H1 (cell line): ENCODE measurements around the gene CELSR1. TPM values are rescaled to one million over a fixed set of nuclear protein-coding genes. Genes with fewer than 3 reads are reported as not detected.

ENCODE experiments used
- CTCF ChIA-PET: fragments of 300-600 bp; sonication (Branson Sonifier 250); formaldehyde crosslinking; loops from one replicate; lab custom pipeline; 2021; ENCODE audit not compliant: partially characterized antibody; lab: Charles Lee
- POLR2A ChIA-PET: fragments of 300-600 bp; sonication (Branson Sonifier 250); formaldehyde crosslinking; loops from one replicate; lab custom pipeline; 2021; ENCODE audit warnings: inconsistent platforms; ENCODE audit not compliant: partially characterized antibody; lab: Charles Lee
- DNase-seq, 2 experiments: peaks; one replicate each; pipeline versions ENCODE4 v3.0.0 to v3.0.0-alpha.2; 2010 to 2022; ENCODE audit warnings: low spot score in 2 of 2, low read depth in 1 of 2, mixed read lengths in 1 of 2
- FAIRE-seq: peaks from 2 replicates; lab custom pipeline; 2011; peaks lifted over from hg19 to GRCh38; lab: Jason Lieb, UNC
- H2AFZ ChIP-seq: 2 replicates; pipeline ENCODE4 v1.8.1; 2012; ENCODE audit warnings: low read length, inconsistent platforms
- H2AK5ac ChIP-seq: 2 replicates; pipeline ENCODE4 v1.6.1; 2013; ENCODE audit warnings: low read depth, low read length
- H2BK120ac ChIP-seq: replicated peaks from 2 replicates; pipeline ENCODE3; 2013; ENCODE audit warnings: low read depth, low read length, inconsistent platforms
- H2BK12ac ChIP-seq: 2 replicates; pipeline ENCODE4 v1.6.1; 2013; ENCODE audit warnings: low read depth, low read length
- H2BK15ac ChIP-seq: 2 replicates; pipeline ENCODE4 v1.6.1; 2013; ENCODE audit warnings: low read length
- H2BK20ac ChIP-seq: 2 replicates; pipeline ENCODE4 v1.6.1; 2013; ENCODE audit warnings: low read length
- H2BK5ac ChIP-seq: 2 replicates; pipeline ENCODE4 v1.6.1; 2013; ENCODE audit warnings: low read depth, low read length
- H3K14ac ChIP-seq: 2 replicates; pipeline ENCODE4 v1.6.1; 2013; ENCODE audit warnings: inconsistent platforms; ENCODE audit not compliant: insufficient read length
- H3K18ac ChIP-seq: 2 replicates; pipeline ENCODE4 v1.6.1; 2013; ENCODE audit warnings: low read length; ENCODE audit errors: extremely low read depth
- H3K23ac ChIP-seq: 2 replicates; pipeline ENCODE4 v1.6.1; 2013; ENCODE audit warnings: inconsistent platforms; ENCODE audit not compliant: insufficient read length
- H3K23me2 ChIP-seq: 2 replicates; pipeline ENCODE4 v1.6.1; 2013; ENCODE audit warnings: low read depth, low read length
- H3K27ac ChIP-seq: 2 replicates; pipeline ENCODE4 v1.6.1; 2011; ENCODE audit warnings: low read depth, low read length, inconsistent platforms
- H3K27me3 ChIP-seq, 4 experiments: replicated peaks in 1 of 4; 1 replicate in 1 of 4; 2 replicates in 3 of 4; pipeline versions ENCODE4 v1.6.1 to v1.8.1; 2011 to 2013; ENCODE audit warnings: low read length in 3 of 4, mild to moderate bottlenecking in 3 of 4, inconsistent platforms in 2 of 4, mixed read lengths in 2 of 4, moderate library complexity in 1 of 4; ENCODE audit not compliant: control insufficient read depth in 3 of 4, insufficient read depth in 3 of 4; ENCODE audit errors: extremely low read depth in 1 of 4
- H3K36me3 ChIP-seq, 4 experiments: 2 replicates each; pipeline versions ENCODE4 v1.6.1 to v1.8.1; 2011 to 2013; ENCODE audit warnings: mild to moderate bottlenecking in 4 of 4, low read length in 3 of 4, moderate library complexity in 2 of 4, control low read depth in 1 of 4, inconsistent platforms in 1 of 4; ENCODE audit not compliant: insufficient read depth in 4 of 4, control insufficient read depth in 2 of 4
- H3K4ac ChIP-seq: replicated peaks from 2 replicates; pipeline ENCODE3; 2013; ENCODE audit warnings: low read length, low read depth, mixed read lengths, inconsistent platforms; ENCODE audit not compliant: insufficient read length
- H3K4me1 ChIP-seq, 4 experiments: replicated peaks in 1 of 4; 1 replicate in 1 of 4; 2 replicates in 3 of 4; pipeline versions ENCODE4 v1.6.1 to v1.8.1; 2011 to 2013; ENCODE audit warnings: low read length in 3 of 4, inconsistent platforms in 2 of 4, mixed read lengths in 1 of 4; ENCODE audit not compliant: insufficient read depth in 4 of 4, control insufficient read depth in 3 of 4
- H3K4me2 ChIP-seq, 2 experiments: 2 replicates each; pipeline versions ENCODE4 v1.6.1 to v1.8.1; 2011 to 2013; ENCODE audit warnings: low read depth in 2 of 2, low read length in 2 of 2, control low read depth in 1 of 2, inconsistent platforms in 1 of 2, mild to moderate bottlenecking in 1 of 2; ENCODE audit not compliant: insufficient read depth in 1 of 2
- H3K4me3 ChIP-seq, 4 experiments: fragments of 200-600, 300-600 bp in 1 of 4; sonication (generic), shearing (Covaris generic), sonication (Bioruptor Twin) in 1 of 4; 2 replicates each; pipeline versions ENCODE4 v1.5.1 to v1.8.1; 2011 to 2016; ENCODE audit warnings: low read length in 4 of 4, low read depth in 3 of 4, control low read depth in 2 of 4, inconsistent platforms in 2 of 4, mild to moderate bottlenecking in 2 of 4, mixed read lengths in 1 of 4, moderate library complexity in 1 of 4; ENCODE audit not compliant: insufficient read depth in 2 of 4; ENCODE audit errors: extremely low read depth in 1 of 4
- H3K56ac ChIP-seq: replicated peaks from 2 replicates; pipeline ENCODE3; 2013; ENCODE audit warnings: low read depth, mild to moderate bottlenecking, mixed read lengths, low read length, inconsistent platforms; ENCODE audit not compliant: insufficient read length
- H3K79me1 ChIP-seq: 2 replicates; pipeline ENCODE4 v1.6.1; 2013; ENCODE audit warnings: low read depth, low read length, control low read depth
- H3K79me2 ChIP-seq, 2 experiments: 2 replicates each; pipeline versions ENCODE4 v1.6.1 to v1.8.1; 2012 to 2013; ENCODE audit warnings: low read length in 2 of 2, mild to moderate bottlenecking in 2 of 2, inconsistent platforms in 1 of 2; ENCODE audit not compliant: insufficient read depth in 2 of 2, control insufficient read depth in 1 of 2
- H3K9ac ChIP-seq, 4 experiments: replicated peaks in 1 of 4; 1 replicate in 1 of 4; 2 replicates in 3 of 4; pipeline versions ENCODE4 v1.6.1 to v1.8.1; 2011 to 2013; ENCODE audit warnings: low read depth in 3 of 4, low read length in 3 of 4, control low read depth in 2 of 4, mild to moderate bottlenecking in 2 of 4, moderate library complexity in 2 of 4, inconsistent platforms in 1 of 4; ENCODE audit errors: extremely low read depth in 1 of 4
- H3K9me3 ChIP-seq, 2 experiments: 2 replicates each; pipeline versions ENCODE4 v1.6.1 to v1.8.1; 2012 to 2013; ENCODE audit warnings: mild to moderate bottlenecking in 2 of 2, moderate library complexity in 2 of 2, control low read depth in 1 of 2, inconsistent platforms in 1 of 2, low read depth in 1 of 2, low read length in 1 of 2, mixed read lengths in 1 of 2; ENCODE audit not compliant: insufficient read depth in 2 of 2
- H4K20me1 ChIP-seq, 2 experiments: replicated peaks in 1 of 2; 2 replicates each; pipeline versions ENCODE3 to v1.8.1; 2011 to 2013; ENCODE audit warnings: inconsistent platforms in 2 of 2, low read length in 2 of 2, mild to moderate bottlenecking in 1 of 2; ENCODE audit not compliant: insufficient read depth in 2 of 2, control insufficient read depth in 1 of 2
- H4K5ac ChIP-seq: 2 replicates; pipeline ENCODE4 v1.6.1; 2013; ENCODE audit warnings: low read length, low read depth, mixed read lengths, inconsistent platforms; ENCODE audit not compliant: insufficient read length
- H4K8ac ChIP-seq: 2 replicates; pipeline ENCODE4 v1.8.0; 2013; ENCODE audit warnings: mild to moderate bottlenecking, moderate library complexity, low read length, inconsistent platforms; ENCODE audit not compliant: insufficient read depth; ENCODE audit errors: extremely low read depth
- H4K91ac ChIP-seq: replicated peaks from 2 replicates; pipeline ENCODE3; 2013; ENCODE audit warnings: low read length, mixed read lengths, inconsistent platforms; ENCODE audit not compliant: insufficient read length
- BCL11A ChIP-seq, 2 experiments: IDR thresholded peaks; one replicate each; pipeline ENCODE4 v1.6.1; 2011; ENCODE audit warnings: low read depth in 2 of 2, low read length in 2 of 2, mild to moderate bottlenecking in 2 of 2
- BRCA1 ChIP-seq: IDR thresholded peaks from 2 replicates; pipeline ENCODE4 v1.6.1; 2012; ENCODE audit warnings: low read depth, low read length, improper control_type of control experiment
- FOSL1 ChIP-seq: IDR thresholded peaks from 2 replicates; pipeline ENCODE4 v1.6.1; 2011; ENCODE audit warnings: mild to moderate bottlenecking, low read depth, low read length, moderate library complexity; ENCODE audit not compliant: insufficient read depth
- RXRA ChIP-seq: IDR thresholded peaks from 2 replicates; pipeline ENCODE4 v1.6.1; 2011; ENCODE audit warnings: low read depth, mild to moderate bottlenecking, low read length, moderate library complexity; ENCODE audit not compliant: insufficient read depth
- SIRT6 ChIP-seq: IDR thresholded peaks from one replicate; pipeline ENCODE4 v1.7.1; 2012; ENCODE audit warnings: low read length, inconsistent platforms
- SIX5 ChIP-seq: IDR thresholded peaks from 2 replicates; pipeline ENCODE4 v1.6.1; 2011; ENCODE audit warnings: mild to moderate bottlenecking, low read depth, low read length
- SUZ12 ChIP-seq: fragments of 200-600 bp; sonication (generic); IDR thresholded peaks from 2 replicates; pipeline ENCODE4 v1.6.1; 2012; ENCODE audit warnings: mild to moderate bottlenecking, inconsistent platforms, low read length, moderate library complexity, mixed read lengths
- TCF12 ChIP-seq: IDR thresholded peaks from 2 replicates; pipeline ENCODE4 v1.6.1; 2011; ENCODE audit warnings: low read depth, mild to moderate bottlenecking, low read length
- WGBS, 2 experiments: shearing (Covaris generic) in 1 of 2; methylation state at CpG; one replicate each; pipeline versions ENCODE4 v1.1.6 to v1.1.7; 2013 to 2015; ENCODE audit warnings: low lambda C conversion rate in 2 of 2, mixed read lengths in 2 of 2, inconsistent platforms in 1 of 2, low coverage in 1 of 2, missing lambda C conversion rate in 1 of 2; ENCODE audit not compliant: insufficient replicate concordance in 2 of 2, insufficient coverage in 1 of 2, insufficient read length in 1 of 2; ENCODE audit errors: extremely low coverage in 1 of 2, missing lambda C conversion rate in 1 of 2; 5-methylcytosine and 5-hydroxymethylcytosine counted together
- polyA plus RNA-seq, 7 experiments: library from polyadenylated mRNA; depleted of rRNA in 3 of 7; stranded (reverse) in 5 of 7; unstranded in 2 of 7; fragments of >200 nt in 5 of 7; fragments of 200-250 nt in 2 of 7; gene quantifications; 1 replicate in 5 of 7; 2 replicates in 1 of 7; 4 replicates in 1 of 7; pipeline versions ENCODE4 v1.2.1 to v1.2.3, GENCODE V29; 2011 to 2013; ENCODE audit warnings: missing spikeins in 2 of 7, mixed read lengths in 2 of 7
- total RNA-seq: library from RNA; stranded (reverse); fragmentation: NEBNext Ultra II Directional; extraction: Animal tissue kit (Norgen Biotek cat#: 25700); gene quantifications from 2 replicates; pipeline ENCODE4 v1.2.1, GENCODE V29; 2021
- TF ChIP-seq, protein P1 (sequence below), 3 experiments: IDR thresholded peaks; 1 replicate in 2 of 3; 2 replicates in 1 of 3; pipeline versions ENCODE4 v1.5.1 to v1.6.1; 2011; ENCODE audit warnings: low read length in 3 of 3, mild to moderate bottlenecking in 3 of 3, inconsistent platforms in 2 of 3, low read depth in 1 of 3, moderate library complexity in 1 of 3; ENCODE audit not compliant: insufficient read depth in 1 of 3; ENCODE audit errors: control extremely low read depth in 1 of 3

Gene CELSR1
- total and polyA plus RNA-seq, 2 of the 8 experiments (the other 6 are each of a cell fraction or from before 2014, with no cell fraction given): 9.0 to 12.4 TPM

GRCh38 chr22:46329616-46330015, 207.8 kb downstream of the CELSR1 start:
- Histone ChIP-seq H3K9ac (no peak overlapping the region), H3K23ac (no peak overlapping the region), H3K18ac (no peak overlapping the region), H2BK15ac (no peak overlapping the region), H3K4me2 (no peak overlapping the region), H4K8ac (no peak overlapping the region), H3K79me2 (no peaks in the 10 kb centered on the region), H4K20me1 (peaks cover 1 to 3% of the 10 kb centered on the region in 2 experiments), H4K91ac (no peak overlapping the region), H3K23me2 (no peaks in the 10 kb centered on the region), H2BK20ac (no peak overlapping the region), H3K4ac (no peak overlapping the region), H2AFZ (no peak overlapping the region), H3K4me3 (no peak overlapping the region), H2BK5ac (no peak overlapping the region), H3K36me3 (peaks cover 18 to 40% (median 26%) of the 10 kb centered on the region in 4 experiments), H3K27me3 (no peaks in the 10 kb centered on the region), H3K27ac (no peak overlapping the region), H2BK120ac (no peak overlapping the region), H3K4me1 (no peaks in the 10 kb centered on the region; a peak in 1 of 7 replicates), H3K14ac (no peak overlapping the region), H3K79me1 (no peaks in the 10 kb centered on the region), H2BK12ac (no peak overlapping the region), H3K9me3 (no peaks in the 10 kb centered on the region), H2AK5ac (no peak overlapping the region), H4K5ac (no peak overlapping the region), H3K56ac (no peak overlapping the region)
- DNase-seq (no peak), FAIRE-seq (no peak)
- ChIA-PET POLR2A (interaction anchor here (0.6 kb wide), 1 partner anchor 339 kb away, joined by 3 read pairs; no protein-coding TSS in a partner anchor), CTCF (interaction anchor here (0.7 to 2.5 kb wide), 3 partner anchors 38 to 323 kb away, joined by 3 to 6 read pairs (median 5); no protein-coding TSS in a partner anchor)
- WGBS, 2 experiments: 93% methylated on average over 8 of the region's 8 CpGs; no CpG with 5 or more reads in 1 of the 2 experiments
- TF ChIP-seq SUZ12: no peak
- no peak for TF ChIP-seq RXRA
- TF ChIP-seq BCL11A (IDR thresholded peaks at IDR 0.05; ENCODE audit: low read depth in 2 of 2, low read length in 2 of 2): no peak
- no peak for TF ChIP-seq SIX5
- TF ChIP-seq, protein P1, sequence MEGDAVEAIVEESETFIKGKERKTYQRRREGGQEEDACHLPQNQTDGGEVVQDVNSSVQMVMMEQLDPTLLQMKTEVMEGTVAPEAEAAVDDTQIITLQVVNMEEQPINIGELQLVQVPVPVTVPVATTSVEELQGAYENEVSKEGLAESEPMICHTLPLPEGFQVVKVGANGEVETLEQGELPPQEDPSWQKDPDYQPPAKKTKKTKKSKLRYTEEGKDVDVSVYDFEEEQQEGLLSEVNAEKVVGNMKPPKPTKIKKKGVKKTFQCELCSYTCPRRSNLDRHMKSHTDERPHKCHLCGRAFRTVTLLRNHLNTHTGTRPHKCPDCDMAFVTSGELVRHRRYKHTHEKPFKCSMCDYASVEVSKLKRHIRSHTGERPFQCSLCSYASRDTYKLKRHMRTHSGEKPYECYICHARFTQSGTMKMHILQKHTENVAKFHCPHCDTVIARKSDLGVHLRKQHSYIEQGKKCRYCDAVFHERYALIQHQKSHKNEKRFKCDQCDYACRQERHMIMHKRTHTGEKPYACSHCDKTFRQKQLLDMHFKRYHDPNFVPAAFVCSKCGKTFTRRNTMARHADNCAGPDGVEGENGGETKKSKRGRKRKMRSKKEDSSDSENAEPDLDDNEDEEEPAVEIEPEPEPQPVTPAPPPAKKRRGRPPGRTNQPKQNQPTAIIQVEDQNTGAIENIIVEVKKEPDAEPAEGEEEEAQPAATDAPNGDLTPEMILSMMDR (IDR thresholded peaks at IDR 0.05; ENCODE audit: control extremely low read depth in 1 of 3, insufficient read depth in 1 of 3, low read depth in 1 of 3, low read length in 3 of 3): no peak
- TF ChIP-seq SIRT6: no peak
- no peak for TF ChIP-seq FOSL1
- no peak for TF ChIP-seq BRCA1
- no peak for TF ChIP-seq TCF12
